ENCODE results near the gene SLC22A4. TPM values are rescaled to one million over a fixed set of nuclear protein-coding genes. Genes with fewer than 3 reads are reported as not detected.
A peak's percentile ranks its signal among the peaks of the same experiment; 100 is the strongest.

Gene SLC22A4
- polyA plus RNA-seq, 2 of the 4 experiments (the other 2 are of a cell fraction), result 3.2 to 4.6 TPM

DNA sequence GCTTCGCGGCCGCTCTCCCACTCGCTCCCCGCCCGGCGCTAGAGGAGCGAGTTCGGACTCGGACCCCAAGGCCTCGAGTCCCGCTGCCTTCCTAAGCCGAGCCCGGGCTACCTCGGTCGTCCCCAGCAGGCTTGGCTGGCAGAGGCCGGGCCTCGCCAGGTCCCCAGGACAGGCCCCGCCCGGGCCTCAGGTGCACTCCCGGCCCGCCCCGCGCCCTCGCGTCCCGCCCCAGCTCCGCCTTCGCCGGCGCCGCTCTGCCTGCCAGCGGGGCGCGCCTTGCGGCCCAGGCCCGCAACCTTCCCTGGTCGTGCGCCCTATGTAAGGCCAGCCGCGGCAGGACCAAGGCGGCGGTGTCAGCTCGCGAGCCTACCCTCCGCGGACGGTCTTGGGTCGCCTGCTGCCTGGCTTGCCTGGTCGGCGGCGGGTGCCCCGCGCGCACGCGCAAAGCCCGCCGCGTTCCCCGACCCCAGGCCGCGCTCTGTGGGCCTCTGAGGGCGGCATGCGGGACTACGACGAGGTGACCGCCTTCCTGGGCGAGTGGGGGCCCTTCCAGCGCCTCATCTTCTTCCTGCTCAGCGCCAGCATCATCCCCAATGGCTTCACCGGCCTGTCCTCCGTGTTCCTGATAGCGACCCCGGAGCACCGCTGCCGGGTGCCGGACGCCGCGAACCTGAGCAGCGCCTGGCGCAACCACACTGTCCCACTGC is 75.4 kb downstream of the SLC22A4 start, which contains the start of gene SLC22A5:
Gene SLC22A5 (plus strand): TSS at position 237 of the 707 bp plus-strand sequence. CDS start 263 bp downstream, at position 500.
- POLR2A ChIA-PET, result interaction anchor here (1.0 to 6.7 kb wide), 6 partner anchors 12 to 127 kb away, joined by 5 to 81 read pairs (median 10); partner anchors contain the start of genes IRF1 and SLC22A4
- 2% methylated on average over 20 of the region's 83 CpGs for WGBS (ENCODE audit: missing lambda C conversion rate)
- no peak for FAIRE-seq

DNA sequence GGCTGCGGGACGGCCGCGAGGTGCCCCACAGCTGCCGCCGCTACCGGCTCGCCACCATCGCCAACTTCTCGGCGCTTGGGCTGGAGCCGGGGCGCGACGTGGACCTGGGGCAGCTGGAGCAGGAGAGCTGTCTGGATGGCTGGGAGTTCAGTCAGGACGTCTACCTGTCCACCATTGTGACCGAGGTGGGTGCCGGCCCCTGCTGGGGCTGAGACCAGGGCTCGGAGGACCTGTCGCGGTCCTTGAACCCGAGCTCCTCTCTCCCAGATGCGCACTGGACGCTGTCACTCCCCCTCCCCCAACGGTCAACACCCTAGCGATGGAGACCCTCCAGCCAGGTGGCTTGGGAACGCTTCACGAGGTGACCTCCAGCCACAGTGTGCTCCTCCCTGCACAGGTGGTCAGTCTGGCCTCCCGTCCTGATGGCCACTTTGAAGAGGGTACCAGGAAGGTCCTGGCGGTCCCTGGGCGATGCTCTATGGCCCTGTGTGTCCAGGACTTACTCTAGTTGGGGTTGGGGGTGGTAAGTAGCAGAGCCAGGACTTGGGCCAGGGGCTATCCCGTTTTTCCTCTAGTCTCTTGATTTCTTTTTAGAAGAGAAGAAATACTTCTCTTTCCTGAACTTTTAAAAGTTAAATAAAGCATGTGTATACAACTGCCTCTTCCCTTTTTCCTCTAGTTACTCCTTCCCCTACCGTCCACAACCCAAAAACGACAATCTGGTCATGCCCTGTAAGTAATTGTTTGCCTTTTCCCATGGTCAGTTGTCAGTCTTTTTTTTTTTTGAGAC is 76.2 kb downstream of the SLC22A4 start:
- CTCF ChIA-PET, result interaction anchor here (0.9 to 7.9 kb wide), 10 partner anchors 8 to 190 kb away, joined by 3 to 98 read pairs (median 4); no protein-coding TSS in a partner anchor
- peak overlapping the region; percentile 92 to 93 for H3K27ac ChIP-seq

More for the DNA sequence above, 75.4 kb downstream of the SLC22A4 start, which contains the start of gene SLC22A5:
- TF ChIP-seq EHMT2 (IDR thresholded peaks at IDR 0.05; ENCODE audit: low read depth) (no peak), E2F6 (IDR thresholded peaks at IDR 0.05; ENCODE audit: borderline replicate concordance, low read depth) (peak; percentile 84), PHF8 (IDR thresholded peaks at IDR 0.05; ENCODE audit: borderline replicate concordance, low read depth) (peak; percentile 79; the same call in 1 of the 2 replicates), RNF2 (IDR thresholded peaks at IDR 0.05; ENCODE audit: borderline replicate concordance, low read depth) (peak; percentile 80; the same call in 1 of the 2 replicates), JUN (IDR thresholded peaks at IDR 0.05) (peak in 1 of 2 experiments; percentile 19; a peak in 3 of 5 replicates), POLR2A (IDR thresholded peaks at IDR 0.05; ENCODE audit: low read length) (peak; percentile 65), TFCP2L1 (CRISPR knock-in tag; IDR thresholded peaks at IDR 0.05) (no peak), GATA3 (IDR thresholded peaks at IDR 0.05; ENCODE audit: borderline replicate concordance) (peak; percentile 25; the same call in 1 of the 2 replicates), REST (IDR thresholded peaks at IDR 0.05) (no peak)
- TF ChIP-seq, protein P1, sequence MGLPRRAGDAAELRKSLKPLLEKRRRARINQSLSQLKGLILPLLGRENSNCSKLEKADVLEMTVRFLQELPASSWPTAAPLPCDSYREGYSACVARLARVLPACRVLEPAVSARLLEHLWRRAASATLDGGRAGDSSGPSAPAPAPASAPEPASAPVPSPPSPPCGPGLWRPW (IDR thresholded peaks at IDR 0.05), result no peak
- TF ChIP-seq, protein P2, sequence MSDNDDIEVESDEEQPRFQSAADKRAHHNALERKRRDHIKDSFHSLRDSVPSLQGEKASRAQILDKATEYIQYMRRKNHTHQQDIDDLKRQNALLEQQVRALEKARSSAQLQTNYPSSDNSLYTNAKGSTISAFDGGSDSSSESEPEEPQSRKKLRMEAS (IDR thresholded peaks at IDR 0.05), result peak; percentile 82
- H3K4me2 ChIP-seq, result peak within 1 kb of the TSS; percentile 81
- no peaks in the 10 kb centered on the region for H3K9me3 ChIP-seq
- DNase-seq (ENCODE audit: low read depth in 1 of 2, low spot score in 1 of 2) (peak; percentile 62 to 84), ATAC-seq (peak; percentile 82 to 85)
- H3K4me1 ChIP-seq, result peaks cover 68% of the 10 kb centered on the region
- peak within 1 kb of the TSS; percentile 92 to 93 for H3K27ac ChIP-seq
- CTCF ChIA-PET, result interaction anchor here (0.9 to 7.9 kb wide), 12 partner anchors 9 to 189 kb away, joined by 3 to 98 read pairs (median 4); partner anchors contain the start of gene SLC22A4
- H3K4me3 ChIP-seq, result peak within 1 kb of the TSS; percentile 87

More for the DNA sequence above, 76.2 kb downstream of the SLC22A4 start:
- peak overlapping the region; percentile 81 for H3K4me2 ChIP-seq
- ATAC-seq, result peak; percentile 17 to 41
- TF ChIP-seq MAZ (IDR thresholded peaks at IDR 0.05; ENCODE audit: borderline replicate concordance, low read depth, low read length) (no peak), ELK1 (IDR thresholded peaks at IDR 0.05; ENCODE audit: low read depth, low read length) (no peak), RNF2 (IDR thresholded peaks at IDR 0.05; ENCODE audit: borderline replicate concordance, low read depth) (peak; percentile 5; the same call in 1 of the 2 replicates)
- whole genome bisulfite sequencing (ENCODE audit: missing lambda C conversion rate), result 20% methylated on average over 11 of the region's 34 CpGs
- H3K4me3 ChIP-seq, result peak overlapping the region; percentile 87
- POLR2A ChIA-PET, result interaction anchor here (1.0 to 6.7 kb wide), 6 partner anchors 12 to 126 kb away, joined by 4 to 81 read pairs (median 8); partner anchors contain the start of gene SLC22A4
- peaks cover 61% of the 10 kb centered on the region for H3K4me1 ChIP-seq
- FAIRE-seq, result no peak
- H3K9me3 ChIP-seq, result no peaks in the 10 kb centered on the region
- DNase-seq (ENCODE audit: low read depth in 1 of 2, low spot score in 1 of 2), result no peak

Measured in A549 (cell line).